HG03159 (cell line): ENCODE data around the gene ALPI.

Source experiments
- ATAC-seq: cut with Tn5 transposase; IDR thresholded peaks from one replicate; pipeline ENCODE4 v1.9.1; 2021; ENCODE audit warnings: mild to moderate bottlenecking, moderate library complexity; ENCODE audit not compliant: unreplicated experiment

Gene ALPI

GRCh38 chr2:232483311-232483922, 27.5 kb downstream of the ALPI start:
- ATAC-seq: no peak

GRCh38 chr2:232483923-232484627, 28.1 kb downstream of the ALPI start:
- no peak for ATAC-seq

GRCh38 chr2:232484628-232485347, 28.8 kb downstream of the ALPI start:
- no peak for ATAC-seq

GRCh38 chr2:232485348-232485756, 29.4 kb downstream of the ALPI start:
- no peak for ATAC-seq

- no peak for ATAC-seq
Observed at GRCh38 chr2:232485757-232486557, 30.0 kb downstream of the ALPI start.

- ATAC-seq: no peak
Observed at GRCh38 chr2:232486558-232487384, 30.8 kb downstream of the ALPI start.

GRCh38 chr2:232487385-232488096, 31.6 kb downstream of the ALPI start, which contains the start of gene ECEL1:
TSS of gene ECEL1 (minus strand) at chr2:232487834. CDS start at chr2:232486653, 1,181 bp downstream.
- ATAC-seq: no peak

- ATAC-seq: no peak
Observed at GRCh38 chr2:232488097-232488711, 32.3 kb downstream of the ALPI start.

- ATAC-seq: no peak
Observed at GRCh38 chr2:232488721-232489300, 32.9 kb downstream of the ALPI start.

GRCh38 chr2:232489516-232490220, 33.7 kb downstream of the ALPI start:
- ATAC-seq: no peak

- no peak for ATAC-seq
Observed at GRCh38 chr2:232490221-232491138, 34.5 kb downstream of the ALPI start.

GRCh38 chr2:232491139-232491780, 35.3 kb downstream of the ALPI start:
- no peak for ATAC-seq

- ATAC-seq: no peak
Observed at GRCh38 chr2:232492236-232492848, 36.4 kb downstream of the ALPI start.

GRCh38 chr2:232492963-232493700, 37.2 kb downstream of the ALPI start:
- ATAC-seq: no peak

- ATAC-seq: no peak
Observed at GRCh38 chr2:232493701-232494474, 37.9 kb downstream of the ALPI start.
